ENCODE results near the gene TSPAN9. TPM values are rescaled to one million over a fixed set of nuclear protein-coding genes. Genes with fewer than 3 reads are reported as not detected.

The TSPAN9 gene
- polyA plus RNA-seq, 2 of the 4 experiments (the other 2 are of a cell fraction), result 12.4 to 16.1 TPM

GRCh38 chr12:3113671-3114325 is 36.6 kb downstream of the TSPAN9 start (continued):
- TF ChIP-seq CHD4 (IDR thresholded peaks at IDR 0.05; ENCODE audit: borderline replicate concordance) (no peak), TFCP2L1 (CRISPR knock-in tag; IDR thresholded peaks at IDR 0.05) (no peak), MAFK (IDR thresholded peaks at IDR 0.05; ENCODE audit: partially characterized antibody) (no peak), FOSL2 (IDR thresholded peaks at IDR 0.05) (no peak), FOSL2 (CRISPR knock-in tag; IDR thresholded peaks at IDR 0.05) (no peak)

GRCh38 chr12:3114671-3115070 is 37.5 kb downstream of the TSPAN9 start:
- Histone ChIP-seq H3K27ac (no peak overlapping the region), H3K9me3 (no peaks in the 10 kb centered on the region), H3K4me1 (no peaks in the 10 kb centered on the region), H3K4me3 (no peak overlapping the region), H3K4me2 (no peak overlapping the region)
- ChIA-PET CTCF (interaction anchor here (0.7 kb wide), 1 partner anchor 104 kb away, joined by 4 read pairs; no protein-coding TSS in a partner anchor), POLR2A (no interaction called here)
- DNase-seq (ENCODE audit: low read depth in 1 of 2, low spot score in 1 of 2) (no peak), FAIRE-seq (no peak), ATAC-seq (no peak)
- TF ChIP-seq ELK1 (IDR thresholded peaks at IDR 0.05; ENCODE audit: low read depth, low read length) (no peak), CBX8 (IDR thresholded peaks at IDR 0.05) (no peak), ESRRA (IDR thresholded peaks at IDR 0.05; ENCODE audit: borderline replicate concordance, low read length) (no peak), HOXB5 (CRISPR knock-in tag; IDR thresholded peaks at IDR 0.05) (no peak), NR3C1 (IDR thresholded peaks at IDR 0.05) (no peak)
- WGBS (ENCODE audit: missing lambda C conversion rate), result 88% methylated on average over 4 of the region's 4 CpGs

GRCh38 chr12:3115078-3115477 is 37.9 kb downstream of the TSPAN9 start:
- ATAC-seq (no peak), FAIRE-seq (no peak), DNase-seq (ENCODE audit: low read depth in 1 of 2, low spot score in 1 of 2) (no peak)
- POLR2A ChIA-PET, result no interaction called here
- no peak overlapping the region for H3K4me3 ChIP-seq
- no peaks in the 10 kb centered on the region for H3K9me3 ChIP-seq
- 84% methylated on average over 3 of the region's 3 CpGs for WGBS (ENCODE audit: missing lambda C conversion rate)
- no peak overlapping the region for H3K27ac ChIP-seq
- TF ChIP-seq PHF8 (IDR thresholded peaks at IDR 0.05; ENCODE audit: borderline replicate concordance, low read depth) (no peak), JUN (IDR thresholded peaks at IDR 0.05) (no peak)
- H3K4me1 ChIP-seq, result no peaks in the 10 kb centered on the region
- CTCF ChIA-PET, result interaction anchor here (9.5 kb wide), 1 partner anchor 21 kb away, joined by 70 read pairs; no protein-coding TSS in a partner anchor
- no peak overlapping the region for H3K4me2 ChIP-seq

- no peaks in the 10 kb centered on the region for H3K9me3 ChIP-seq
- POLR2A ChIA-PET, result no interaction called here
- H3K4me1 ChIP-seq, result no peaks in the 10 kb centered on the region
- DNase-seq (ENCODE audit: low read depth in 1 of 2, low spot score in 1 of 2), result no peak
- H3K27ac ChIP-seq, result no peak overlapping the region
- H3K4me2 ChIP-seq, result no peak overlapping the region
- FAIRE-seq, result no peak
- ATAC-seq, result no peak
- CTCF ChIA-PET, result interaction anchor here (0.6 to 9.5 kb wide), 5 partner anchors 20 to 245 kb away, joined by 3 to 70 read pairs (median 4); no protein-coding TSS in a partner anchor
- no peak overlapping the region for H3K4me3 ChIP-seq
- WGBS (ENCODE audit: missing lambda C conversion rate), result 77% methylated on average over 19 of the region's 19 CpGs
- TF ChIP-seq NR3C1 (IDR thresholded peaks at IDR 0.05) (no peak), MAFK (IDR thresholded peaks at IDR 0.05; ENCODE audit: partially characterized antibody) (no peak), HOXB5 (CRISPR knock-in tag; IDR thresholded peaks at IDR 0.05) (no peak), SMC3 (IDR thresholded peaks at IDR 0.05) (no peak), ZNF302 (CRISPR knock-in tag; IDR thresholded peaks at IDR 0.05) (no peak), RNF2 (IDR thresholded peaks at IDR 0.05; ENCODE audit: borderline replicate concordance, low read depth) (no peak), CBX2 (IDR thresholded peaks at IDR 0.05; ENCODE audit: borderline replicate concordance, low read depth) (no peak), NPAS2 (CRISPR knock-in tag; IDR thresholded peaks at IDR 0.05; ENCODE audit: borderline replicate concordance) (no peak), JUN (IDR thresholded peaks at IDR 0.05) (no peak), NFE2L2 (conservative IDR thresholded peaks at IDR 0.05; ENCODE audit: low read length) (no peak), HEYL (CRISPR knock-in tag; IDR thresholded peaks at IDR 0.05) (no peak), EHMT2 (IDR thresholded peaks at IDR 0.05; ENCODE audit: low read depth) (no peak), CBX8 (IDR thresholded peaks at IDR 0.05) (no peak), POLR2A (IDR thresholded peaks at IDR 0.05; ENCODE audit: low read length) (no peak), TP53 (CRISPR knock-in tag; IDR thresholded peaks at IDR 0.05) (no peak), HES2 (IDR thresholded peaks at IDR 0.05) (no peak), KDM1A (IDR thresholded peaks at IDR 0.05; ENCODE audit: low read depth) (no peak)
These were observed 39.1 kb downstream of the TSPAN9 start for GRCh38 chr12:3116106-3116844.
